22Rv1 (cell line): ENCODE data around the gene EFNB1.

ENCODE experiments used
- H3K27ac ChIP-seq: fragments of 450-650 bp; 2 replicates; pipeline ENCODE4 v1.5.1; 2017
- ZFX ChIP-seq: fragments of 450-650 bp; IDR thresholded peaks from 2 replicates; pipeline ENCODE4 v1.6.1; 2017; ENCODE audit warnings: antibody characterized with exemption, borderline replicate concordance
- TF ChIP-seq, protein P1 (sequence below): fragments of 450-650 bp; IDR thresholded peaks from 2 replicates; pipeline ENCODE4 v1.5.1; 2017; ENCODE audit warnings: mild to moderate bottlenecking

The EFNB1 gene

GRCh38 chrX:68830419-68831404 lies 1.9 kb downstream of the EFNB1 start:
- H3K27ac ChIP-seq: no peak overlapping the region

GRCh38 chrX:68831405-68832100 lies 2.7 kb downstream of the EFNB1 start:
- no peak overlapping the region for H3K27ac ChIP-seq
- TF ChIP-seq, protein P1, sequence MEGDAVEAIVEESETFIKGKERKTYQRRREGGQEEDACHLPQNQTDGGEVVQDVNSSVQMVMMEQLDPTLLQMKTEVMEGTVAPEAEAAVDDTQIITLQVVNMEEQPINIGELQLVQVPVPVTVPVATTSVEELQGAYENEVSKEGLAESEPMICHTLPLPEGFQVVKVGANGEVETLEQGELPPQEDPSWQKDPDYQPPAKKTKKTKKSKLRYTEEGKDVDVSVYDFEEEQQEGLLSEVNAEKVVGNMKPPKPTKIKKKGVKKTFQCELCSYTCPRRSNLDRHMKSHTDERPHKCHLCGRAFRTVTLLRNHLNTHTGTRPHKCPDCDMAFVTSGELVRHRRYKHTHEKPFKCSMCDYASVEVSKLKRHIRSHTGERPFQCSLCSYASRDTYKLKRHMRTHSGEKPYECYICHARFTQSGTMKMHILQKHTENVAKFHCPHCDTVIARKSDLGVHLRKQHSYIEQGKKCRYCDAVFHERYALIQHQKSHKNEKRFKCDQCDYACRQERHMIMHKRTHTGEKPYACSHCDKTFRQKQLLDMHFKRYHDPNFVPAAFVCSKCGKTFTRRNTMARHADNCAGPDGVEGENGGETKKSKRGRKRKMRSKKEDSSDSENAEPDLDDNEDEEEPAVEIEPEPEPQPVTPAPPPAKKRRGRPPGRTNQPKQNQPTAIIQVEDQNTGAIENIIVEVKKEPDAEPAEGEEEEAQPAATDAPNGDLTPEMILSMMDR: no peak
- TF ChIP-seq ZFX: no peak

More at GRCh38 chrX:68830419-68831404, 1.9 kb downstream of the EFNB1 start:
- TF ChIP-seq, protein P1: no peak
- TF ChIP-seq ZFX: no peak

- H3K27ac ChIP-seq: no peak overlapping the region
- TF ChIP-seq, protein P1: no peak
- no peak for TF ChIP-seq ZFX
Observed at GRCh38 chrX:68832101-68832416, 3.2 kb downstream of the EFNB1 start.

DNA sequence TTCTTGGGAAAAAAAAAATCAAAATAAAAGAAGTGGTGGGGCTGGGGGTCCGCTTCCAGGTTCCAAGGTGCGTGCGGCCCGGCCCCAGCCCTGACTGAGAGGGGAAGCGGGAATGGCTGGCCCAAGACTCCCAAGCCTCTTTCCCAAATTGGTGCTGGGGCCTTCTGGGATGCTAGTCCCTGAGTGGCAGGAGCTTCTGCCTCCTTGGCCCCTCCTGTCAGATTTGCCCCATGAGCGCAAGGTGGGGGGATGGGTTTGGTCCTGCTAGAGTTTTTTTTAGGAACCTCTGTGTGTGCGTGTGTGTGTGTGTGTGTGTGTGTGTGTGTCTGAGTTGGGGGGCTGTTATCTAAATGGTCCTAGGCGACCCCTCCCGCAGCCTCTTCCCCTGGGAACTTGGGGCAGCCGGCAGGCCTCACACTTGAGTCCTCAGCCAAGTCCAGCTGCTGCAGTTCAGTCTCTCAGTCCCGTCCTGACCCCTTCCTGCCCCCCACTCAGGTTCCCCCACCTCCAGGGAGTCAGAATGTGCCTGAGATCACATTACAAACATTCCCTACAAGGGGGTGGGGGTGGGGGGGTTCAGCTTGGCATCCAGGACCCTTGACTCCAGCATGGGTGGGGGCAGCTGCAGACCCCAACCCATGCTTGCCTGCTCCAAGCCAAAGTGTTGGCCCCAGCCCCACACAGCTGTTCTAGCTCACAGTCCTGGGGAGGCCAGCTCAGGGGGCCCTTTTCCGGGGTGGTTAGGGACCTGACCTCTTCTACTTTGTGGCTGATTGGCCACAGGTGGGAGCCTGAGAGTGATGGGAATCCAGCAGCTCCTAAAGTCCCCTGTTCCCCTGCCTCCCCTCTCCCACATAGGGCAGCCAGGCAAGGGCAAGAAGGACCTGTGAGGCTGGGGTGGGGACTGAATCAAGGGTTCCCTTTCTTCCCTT lies 4.0 kb downstream of the EFNB1 start:
- H3K27ac ChIP-seq: no peak overlapping the region
- TF ChIP-seq, protein P1: no peak
- no peak for TF ChIP-seq ZFX

GRCh38 chrX:68833448-68833805 lies 4.6 kb downstream of the EFNB1 start:
- no peak for TF ChIP-seq ZFX
- TF ChIP-seq, protein P1: no peak
- no peak overlapping the region for H3K27ac ChIP-seq

- TF ChIP-seq, protein P1: no peak
- no peak for TF ChIP-seq ZFX
- H3K27ac ChIP-seq: no peak overlapping the region
Observed at GRCh38 chrX:68833855-68834331, 5.1 kb downstream of the EFNB1 start.
